ENCODE data around the gene TTC1. TPM values are rescaled to one million over a fixed set of nuclear protein-coding genes. Genes with fewer than 3 reads are reported as not detected.
"Not testable (repeated sequence)": the region's sequence is repeated elsewhere in the genome, so short reads cannot be mapped to it uniquely, and the experiment has no call there.

The TTC1 gene
- total RNA-seq, 6 experiments from 2014 or later: 19.8 to 28.6 (median 24.8) TPM

GRCh38 chr5:160007514-160007913, 1.4 kb upstream of the TTC1 start:
- ATAC-seq (no peak), DNase-seq (no peak)
- H3K27me3 ChIP-seq: no peaks in the 10 kb centered on the region
- intact Hi-C loops (cut with DNase I): no loop called here
- no peak overlapping the region for H3K4me3 ChIP-seq
- H3K36me3 ChIP-seq: peaks cover 0 to 14% (median 1%) of the 10 kb centered on the region in 4 donors
- H3K27ac ChIP-seq: no peak overlapping the region
- H3K4me1 ChIP-seq: peaks cover 0 to 18% (median 5%) of the 10 kb centered on the region in 4 donors
- 68% methylated on average over 3 of the region's 3 CpGs for WGBS (ENCODE audit: insufficient coverage, low coverage, low lambda C conversion rate, missing lambda C conversion rate)
- H3K9me3 ChIP-seq: no peaks in the 10 kb centered on the region
- TF ChIP-seq POLR2A (IDR thresholded peaks at IDR 0.05) (no peak), CTCF (IDR thresholded peaks at IDR 0.05) (no peak)

GRCh38 chr5:160008529-160008876, 436 bp upstream of the TTC1 start:
- H3K27me3 ChIP-seq; ATAC-seq; intact Hi-C loops (cut with DNase I); H3K9me3 ChIP-seq: not testable (repeated sequence)
- H3K4me3 ChIP-seq: peak overlapping the region; percentile 70 to 85 (median 81)
- peaks cover 0 to 17% (median 1%) of the 10 kb centered on the region in 4 donors for H3K36me3 ChIP-seq
- peaks cover 0 to 18% (median 5%) of the 10 kb centered on the region in 4 donors for H3K4me1 ChIP-seq
- peak in 2 of 3 donors; percentile 23 to 52 for DNase-seq
- WGBS (ENCODE audit: insufficient coverage, low coverage, low lambda C conversion rate, missing lambda C conversion rate): 80% methylated on average over 14 of the region's 14 CpGs
- peak overlapping the region in 1 of 3 donors; percentile 70 for H3K27ac ChIP-seq

- 4% methylated on average over 7 of the region's 11 CpGs for WGBS (ENCODE audit: insufficient coverage, low coverage, low lambda C conversion rate, missing lambda C conversion rate)
- peaks cover 0 to 17% (median 1%) of the 10 kb centered on the region in 4 donors for H3K36me3 ChIP-seq
- no peaks in the 10 kb centered on the region for H3K9me3 ChIP-seq
- H3K27me3 ChIP-seq: no peaks in the 10 kb centered on the region
- H3K4me1 ChIP-seq: peaks cover 0 to 18% (median 5%) of the 10 kb centered on the region in 4 donors
- TF ChIP-seq CTCF (IDR thresholded peaks at IDR 0.05): no peak
- intact Hi-C loops (cut with DNase I): no loop called here
- peak overlapping the region; percentile 70 to 85 (median 81) for H3K4me3 ChIP-seq
- peak in 2 of 4 donors; percentile 3 to 6 for ATAC-seq
- H3K27ac ChIP-seq: peak overlapping the region; percentile 55 to 71 (median 70)
- DNase-seq: no peak
These were observed 651 bp downstream of the TTC1 start for GRCh38 chr5:160009591-160009989.

- intact Hi-C loops (cut with DNase I): no loop called here
- TF ChIP-seq POLR2A (IDR thresholded peaks at IDR 0.05): no peak
- TF ChIP-seq CTCF (IDR thresholded peaks at IDR 0.05): no peak
- DNase-seq (no peak), ATAC-seq (no peak)
- Histone ChIP-seq H3K4me3 (no peak overlapping the region), H3K4me1 (peaks cover 0 to 18% (median 5%) of the 10 kb centered on the region in 4 donors), H3K27me3 (no peaks in the 10 kb centered on the region), H3K27ac (no peak overlapping the region), H3K9me3 (no peaks in the 10 kb centered on the region), H3K36me3 (peaks cover 0 to 17% (median 1%) of the 10 kb centered on the region in 4 donors)
These were observed 2.5 kb downstream of the TTC1 start for GRCh38 chr5:160011471-160011870.

- DNase-seq; ATAC-seq; intact Hi-C loops (cut with DNase I); H3K27ac ChIP-seq; H3K4me3 ChIP-seq; H3K27me3 ChIP-seq; H3K9me3 ChIP-seq: not testable (repeated sequence)
- WGBS (ENCODE audit: insufficient coverage, low coverage, low lambda C conversion rate, missing lambda C conversion rate): 86% methylated on average over 6 of the region's 6 CpGs
- Histone ChIP-seq H3K4me1 (peaks cover 0 to 18% (median 5%) of the 10 kb centered on the region in 4 donors), H3K36me3 (peaks cover 0 to 17% (median 2%) of the 10 kb centered on the region in 4 donors)
These were observed 5.3 kb downstream of the TTC1 start for GRCh38 chr5:160014197-160014596.

All from right lobe of liver (tissue), 6 donors.